ENCODE data around the gene ALDOA.

DNA sequence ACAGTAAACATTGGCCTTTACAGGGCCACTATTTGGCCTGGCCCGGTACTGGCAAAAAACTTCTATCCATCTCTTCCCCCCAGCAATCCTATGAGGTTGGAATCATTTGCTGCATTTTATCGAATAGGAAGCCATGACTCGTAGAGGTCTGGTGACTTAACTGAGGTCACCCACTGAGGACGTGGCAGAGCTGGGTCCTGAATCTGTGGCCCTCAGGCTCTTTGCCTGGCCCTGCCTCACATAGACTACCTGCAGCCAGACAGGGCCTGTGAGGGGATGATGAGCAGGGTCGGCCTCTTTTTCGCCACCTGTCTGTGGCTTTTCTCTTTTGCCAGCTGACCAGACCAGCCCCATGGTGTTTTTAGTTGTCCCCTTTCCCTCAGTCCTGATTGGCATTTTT lies 12.1 kb downstream of the ALDOA start:
- no peak for TF ChIP-seq EP300 (IDR thresholded peaks at IDR 0.05)
- TF ChIP-seq, protein P1, sequence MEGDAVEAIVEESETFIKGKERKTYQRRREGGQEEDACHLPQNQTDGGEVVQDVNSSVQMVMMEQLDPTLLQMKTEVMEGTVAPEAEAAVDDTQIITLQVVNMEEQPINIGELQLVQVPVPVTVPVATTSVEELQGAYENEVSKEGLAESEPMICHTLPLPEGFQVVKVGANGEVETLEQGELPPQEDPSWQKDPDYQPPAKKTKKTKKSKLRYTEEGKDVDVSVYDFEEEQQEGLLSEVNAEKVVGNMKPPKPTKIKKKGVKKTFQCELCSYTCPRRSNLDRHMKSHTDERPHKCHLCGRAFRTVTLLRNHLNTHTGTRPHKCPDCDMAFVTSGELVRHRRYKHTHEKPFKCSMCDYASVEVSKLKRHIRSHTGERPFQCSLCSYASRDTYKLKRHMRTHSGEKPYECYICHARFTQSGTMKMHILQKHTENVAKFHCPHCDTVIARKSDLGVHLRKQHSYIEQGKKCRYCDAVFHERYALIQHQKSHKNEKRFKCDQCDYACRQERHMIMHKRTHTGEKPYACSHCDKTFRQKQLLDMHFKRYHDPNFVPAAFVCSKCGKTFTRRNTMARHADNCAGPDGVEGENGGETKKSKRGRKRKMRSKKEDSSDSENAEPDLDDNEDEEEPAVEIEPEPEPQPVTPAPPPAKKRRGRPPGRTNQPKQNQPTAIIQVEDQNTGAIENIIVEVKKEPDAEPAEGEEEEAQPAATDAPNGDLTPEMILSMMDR (IDR thresholded peaks at IDR 0.05): no peak
- no peak for TF ChIP-seq POLR2A (IDR thresholded peaks at IDR 0.05)
